ENCODE results near the gene FOXP1. TPM values are rescaled to one million over a fixed set of nuclear protein-coding genes. Genes with fewer than 3 reads are reported as not detected.

The FOXP1 gene
- polyA plus RNA-seq, 1 donor from 2014 or later: 5.6 TPM

- H3K9ac ChIP-seq (ENCODE audit: low read length): no peak overlapping the region
- H3K4me2 ChIP-seq (ENCODE audit: low read length): no peak overlapping the region
- no peak overlapping the region for H2AFZ ChIP-seq (ENCODE audit: low read depth, low read length)
- H3K27me3 ChIP-seq (ENCODE audit: insufficient read depth, low read depth, low read length): no peaks in the 10 kb centered on the region
- H3K9me3 ChIP-seq (ENCODE audit: low read length): no peaks in the 10 kb centered on the region
- no peak overlapping the region for H3K4me3 ChIP-seq (ENCODE audit: low read length)
- no peaks in the 10 kb centered on the region for H3K9me2 ChIP-seq (ENCODE audit: insufficient read depth, low read length)
- no peaks in the 10 kb centered on the region for H4K20me1 ChIP-seq (ENCODE audit: insufficient read depth)
- TF ChIP-seq TAF1 (IDR thresholded peaks at IDR 0.05; ENCODE audit: low read depth): no peak
- no peak for TF ChIP-seq REST (IDR thresholded peaks at IDR 0.05; ENCODE audit: borderline replicate concordance)
- no peak for TF ChIP-seq RAD21 (conservative IDR thresholded peaks at IDR 0.05)
- TF ChIP-seq EZH2 (IDR thresholded peaks at IDR 0.05; ENCODE audit: borderline replicate concordance, insufficient read depth, low read length, poor library complexity, severe bottlenecking): no peak
- no peak for TF ChIP-seq EP300 (conservative IDR thresholded peaks at IDR 0.05; ENCODE audit: poor library complexity, severe bottlenecking)
- no peak for TF ChIP-seq POLR2AphosphoS5 (IDR thresholded peaks at IDR 0.05)
- TF ChIP-seq SMC3 (conservative IDR thresholded peaks at IDR 0.05; ENCODE audit: poor library complexity): no peak
- TF ChIP-seq CTCF (IDR thresholded peaks at IDR 0.05; ENCODE audit: poor library complexity, severe bottlenecking): no peak
- no peak for TF ChIP-seq MXI1 (conservative IDR thresholded peaks at IDR 0.05; ENCODE audit: poor library complexity, severe bottlenecking)
- H3F3A ChIP-seq (ENCODE audit: insufficient read depth, low read length, poor library complexity, severe bottlenecking): no peaks in the 10 kb centered on the region
- H3K79me2 ChIP-seq (replicated peaks; ENCODE audit: insufficient read depth, low read length): no peaks in the 10 kb centered on the region
- H3K27ac ChIP-seq (ENCODE audit: low read length): no peak overlapping the region
- H3K36me3 ChIP-seq (ENCODE audit: insufficient read depth, low read length): no peaks in the 10 kb centered on the region
These were observed 194.3 kb downstream of the FOXP1 start for GRCh38 chr3:71389191-71389590.

- no peaks in the 10 kb centered on the region for H3K79me2 ChIP-seq (replicated peaks; ENCODE audit: insufficient read depth, low read length)
- no peak overlapping the region for H3K4me3 ChIP-seq (ENCODE audit: low read length)
- no peak overlapping the region for H3K9ac ChIP-seq (ENCODE audit: low read length)
- H3K36me3 ChIP-seq (ENCODE audit: insufficient read depth, low read length): no peaks in the 10 kb centered on the region
- no peaks in the 10 kb centered on the region for H3K27me3 ChIP-seq (ENCODE audit: insufficient read depth, low read depth, low read length)
- TF ChIP-seq TAF1 (IDR thresholded peaks at IDR 0.05; ENCODE audit: low read depth): no peak
- no peak for TF ChIP-seq SMC3 (conservative IDR thresholded peaks at IDR 0.05; ENCODE audit: poor library complexity)
- no peak for TF ChIP-seq REST (IDR thresholded peaks at IDR 0.05; ENCODE audit: borderline replicate concordance)
- TF ChIP-seq RAD21 (conservative IDR thresholded peaks at IDR 0.05): no peak
- no peak for TF ChIP-seq POLR2AphosphoS5 (IDR thresholded peaks at IDR 0.05)
- TF ChIP-seq EP300 (conservative IDR thresholded peaks at IDR 0.05; ENCODE audit: poor library complexity, severe bottlenecking): no peak
- no peak for TF ChIP-seq CTCF (IDR thresholded peaks at IDR 0.05; ENCODE audit: poor library complexity, severe bottlenecking)
- no peak for TF ChIP-seq EZH2 (IDR thresholded peaks at IDR 0.05; ENCODE audit: borderline replicate concordance, insufficient read depth, low read length, poor library complexity, severe bottlenecking)
- no peak for TF ChIP-seq MXI1 (conservative IDR thresholded peaks at IDR 0.05; ENCODE audit: poor library complexity, severe bottlenecking)
- no peak overlapping the region for H3K27ac ChIP-seq (ENCODE audit: low read length)
- no peak overlapping the region for H2AFZ ChIP-seq (ENCODE audit: low read depth, low read length)
- H3K4me2 ChIP-seq (ENCODE audit: low read length): no peak overlapping the region
- H3K9me3 ChIP-seq (ENCODE audit: low read length): no peaks in the 10 kb centered on the region
- H4K20me1 ChIP-seq (ENCODE audit: insufficient read depth): no peaks in the 10 kb centered on the region
- H3K9me2 ChIP-seq (ENCODE audit: insufficient read depth, low read length): no peaks in the 10 kb centered on the region
- no peaks in the 10 kb centered on the region for H3F3A ChIP-seq (ENCODE audit: insufficient read depth, low read length, poor library complexity, severe bottlenecking)
These were observed 194.9 kb downstream of the FOXP1 start for GRCh38 chr3:71388535-71389120.
